GM12891 (cell line): Measurements from ENCODE around the gene MRPL12.

Experiments
- POLR2A ChIP-seq: IDR thresholded peaks from 2 replicates; pipeline ENCODE4 v1.6.1; 2011; ENCODE audit warnings: low read depth, low read length, control low read depth
- POLR2AphosphoS5 ChIP-seq: IDR thresholded peaks from 2 replicates; pipeline ENCODE4 v1.6.1; 2011; ENCODE audit warnings: low read depth, low read length, control low read depth

DNA sequence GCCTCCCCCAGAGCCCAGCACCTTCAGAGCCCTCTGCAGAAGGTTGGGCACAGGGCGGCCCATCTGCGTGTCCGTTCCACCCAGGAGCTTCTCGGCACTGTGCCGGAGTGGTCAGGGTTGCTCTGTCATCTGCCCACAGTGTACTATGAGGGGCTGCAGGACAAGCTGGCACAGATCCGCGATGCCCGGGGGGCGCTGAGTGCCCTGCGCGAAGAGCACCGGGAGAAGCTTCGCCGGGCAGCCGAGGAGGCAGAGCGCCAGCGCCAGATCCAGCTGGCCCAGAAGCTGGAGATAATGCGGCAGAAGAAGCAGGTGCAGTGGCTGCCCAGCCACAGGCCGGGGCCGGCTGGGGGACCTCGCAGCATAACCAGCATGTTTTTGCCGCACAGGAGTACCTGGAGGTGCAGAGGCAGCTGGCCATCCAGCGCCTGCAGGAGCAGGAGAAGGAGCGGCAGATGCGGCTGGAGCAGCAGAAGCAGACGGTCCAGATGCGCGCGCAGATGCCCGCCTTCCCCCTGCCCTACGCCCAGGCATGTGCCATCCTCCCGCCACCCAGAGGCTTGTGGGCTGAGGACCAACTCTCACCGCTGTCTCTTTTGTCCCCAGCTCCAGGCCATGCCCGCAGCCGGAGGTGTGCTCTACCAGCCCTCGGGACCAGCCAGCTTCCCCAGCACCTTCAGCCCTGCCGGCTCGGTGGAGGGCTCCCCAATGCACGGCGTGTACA, 6.8 kb upstream of the MRPL12 start:
- TF ChIP-seq POLR2A (no peak), POLR2AphosphoS5 (no peak)
